BLaER1 treated with 17β-estradiol and CSF1 and Interleukin-3, amounts not matched to agents 10 nM and 100 nM (cell line): ENCODE data around the gene UBE2B.
A peak's percentile ranks its signal among the peaks of the same experiment; 100 is the strongest.

Experiments
- H3K27ac ChIP-seq, 11 experiments: shearing (Covaris generic); formaldehyde crosslinking; 2 replicates each; pipeline ENCODE4 v1.8.1; 2022
- H3K27me3 ChIP-seq, 11 experiments: shearing (Covaris generic); formaldehyde crosslinking; 2 replicates each; pipeline ENCODE4 v1.8.1; 2022
- H3K36me3 ChIP-seq, 11 experiments: shearing (Covaris generic); formaldehyde crosslinking; 2 replicates each; pipeline ENCODE4 v1.8.1; 2022
- H3K4me1 ChIP-seq, 10 experiments: shearing (Covaris generic); formaldehyde crosslinking; 2 replicates each; pipeline ENCODE4 v1.8.1; 2022
- H3K4me2 ChIP-seq, 11 experiments: shearing (Covaris generic); formaldehyde crosslinking; 2 replicates each; pipeline ENCODE4 v1.8.1; 2022
- H3K4me3 ChIP-seq, 10 experiments: shearing (Covaris generic); formaldehyde crosslinking; 2 replicates each; pipeline ENCODE4 v1.8.1; 2022
- H3K9ac ChIP-seq, 11 experiments: shearing (Covaris generic); formaldehyde crosslinking; 2 replicates each; pipeline ENCODE4 v1.8.1; 2022
- H3K9me3 ChIP-seq, 11 experiments: shearing (Covaris generic); formaldehyde crosslinking; replicated peaks in 1 of 11; 2 replicates each; pipeline ENCODE4 v1.8.1; 2022
- H4K20me1 ChIP-seq, 11 experiments: shearing (Covaris generic); formaldehyde crosslinking; 2 replicates each; pipeline ENCODE4 v1.8.1; 2022
- Cebpa-rat ChIP-seq, 11 experiments: shearing (Covaris generic); IDR thresholded peaks; 2 replicates each; pipeline ENCODE4 v1.8.1; 2022

The UBE2B gene

DNA sequence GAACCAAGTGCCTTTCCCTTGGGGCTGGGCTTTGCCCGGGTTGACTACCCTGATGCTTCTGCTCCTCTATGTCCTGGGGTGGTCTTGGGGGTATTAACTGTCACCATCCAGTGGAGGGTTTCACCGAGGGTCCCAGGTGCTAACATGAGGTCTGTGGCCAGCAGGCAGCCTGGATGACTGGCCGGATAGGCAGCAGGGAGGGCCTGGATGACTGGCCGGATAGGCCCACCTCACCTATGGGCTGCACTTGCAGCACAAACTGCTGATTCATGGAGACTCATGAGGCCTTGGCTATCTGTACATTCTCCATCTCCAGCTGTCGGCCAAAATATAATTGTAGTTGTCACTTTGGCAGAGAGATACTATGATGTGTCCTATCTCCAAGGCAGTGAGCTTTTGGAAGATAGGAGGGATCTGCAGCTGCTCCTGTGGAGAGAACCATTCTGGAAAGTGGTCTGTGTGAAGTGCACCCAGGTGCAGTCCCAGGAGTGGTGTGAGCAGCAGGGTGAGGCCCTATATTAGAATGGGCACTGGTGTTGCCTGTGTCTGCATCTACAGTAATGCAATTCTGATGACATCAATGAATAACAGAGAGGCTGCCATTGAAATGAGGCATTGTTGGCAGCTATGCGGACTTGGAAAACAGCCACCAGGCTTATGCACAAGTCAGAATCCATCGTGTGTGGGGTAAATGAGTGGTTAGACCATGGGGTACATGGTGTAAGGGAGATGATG, 66.6 kb downstream of the UBE2B start:
- Histone ChIP-seq H3K4me3 (no peak overlapping the region), H3K27ac (peak overlapping the region in 5 of 11 experiments; percentile 21 to 73 (median 63); a peak in 6 of 22 replicates), H3K27me3 (no peaks in the 10 kb centered on the region), H3K9me3 (no peaks in the 10 kb centered on the region), H3K9ac (no peak overlapping the region), H3K4me1 (peaks cover 18 to 27% (median 23%) of the 10 kb centered on the region in 10 experiments), H3K36me3 (no peaks in the 10 kb centered on the region), H4K20me1 (no peaks in the 10 kb centered on the region), H3K4me2 (peak overlapping the region; percentile 64 to 90 (median 80); a peak in 20 of 22 replicates)
- no peak for TF ChIP-seq Cebpa-rat (IDR thresholded peaks at IDR 0.05)

DNA sequence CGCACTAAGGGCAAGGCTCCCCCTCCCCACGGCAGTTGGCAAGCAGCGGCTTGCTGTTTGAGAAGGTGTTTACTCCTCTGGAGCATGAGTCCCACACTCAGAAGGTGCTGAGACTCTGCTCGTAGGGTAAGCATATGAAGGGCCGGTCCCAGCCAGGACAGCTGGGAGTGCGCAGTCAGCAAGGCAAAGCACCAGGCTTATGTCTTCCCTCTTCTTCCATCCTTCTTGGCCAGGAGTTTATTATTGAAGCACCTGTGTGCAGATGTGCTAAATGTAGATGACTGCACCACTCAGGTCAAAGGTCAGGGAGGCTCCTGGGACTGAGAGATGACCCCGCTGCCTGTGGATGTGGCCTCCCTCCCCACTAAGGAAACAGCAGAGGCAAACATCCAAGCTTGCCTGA, 67.4 kb downstream of the UBE2B start:
- H3K27me3 ChIP-seq: no peaks in the 10 kb centered on the region
- no peak for TF ChIP-seq Cebpa-rat (IDR thresholded peaks at IDR 0.05)
- no peak overlapping the region for H3K4me3 ChIP-seq
- no peaks in the 10 kb centered on the region for H3K36me3 ChIP-seq
- H3K27ac ChIP-seq: no peak overlapping the region
- no peak overlapping the region for H3K4me2 ChIP-seq
- peaks cover 18 to 26% (median 23%) of the 10 kb centered on the region in 10 experiments for H3K4me1 ChIP-seq
- H3K9me3 ChIP-seq: no peaks in the 10 kb centered on the region
- no peaks in the 10 kb centered on the region for H4K20me1 ChIP-seq
- no peak overlapping the region for H3K9ac ChIP-seq

DNA sequence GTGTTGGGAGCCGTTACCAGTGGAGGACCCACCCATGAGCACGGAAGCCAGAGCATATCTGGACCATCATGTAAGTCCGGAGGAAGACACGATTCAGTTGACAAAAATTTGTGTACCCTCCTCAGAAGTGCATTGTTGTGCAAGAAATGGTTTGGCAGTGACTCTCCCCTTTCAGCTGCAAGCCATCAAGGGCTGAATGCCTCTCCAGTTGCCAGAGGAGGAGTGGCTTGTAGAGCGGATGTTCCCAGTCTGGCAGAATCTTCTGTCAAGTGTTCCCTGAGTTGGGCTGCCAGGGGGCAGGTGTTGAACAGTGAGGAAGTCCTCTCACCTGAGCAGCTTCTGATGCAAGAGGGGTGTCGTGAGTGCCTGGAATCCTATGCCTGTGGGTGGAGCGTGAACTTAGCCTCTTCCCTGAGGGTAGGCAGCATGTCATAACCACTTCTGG, 67.9 kb downstream of the UBE2B start:
- no peaks in the 10 kb centered on the region for H3K36me3 ChIP-seq
- H3K4me1 ChIP-seq: peaks cover 18 to 26% (median 23%) of the 10 kb centered on the region in 10 experiments
- H3K4me3 ChIP-seq: no peak overlapping the region
- H3K9me3 ChIP-seq: no peaks in the 10 kb centered on the region
- no peaks in the 10 kb centered on the region for H4K20me1 ChIP-seq
- no peak for TF ChIP-seq Cebpa-rat (IDR thresholded peaks at IDR 0.05)
- H3K9ac ChIP-seq: no peak overlapping the region
- no peak overlapping the region for H3K27ac ChIP-seq
- H3K4me2 ChIP-seq: no peak overlapping the region
- H3K27me3 ChIP-seq: no peaks in the 10 kb centered on the region

DNA sequence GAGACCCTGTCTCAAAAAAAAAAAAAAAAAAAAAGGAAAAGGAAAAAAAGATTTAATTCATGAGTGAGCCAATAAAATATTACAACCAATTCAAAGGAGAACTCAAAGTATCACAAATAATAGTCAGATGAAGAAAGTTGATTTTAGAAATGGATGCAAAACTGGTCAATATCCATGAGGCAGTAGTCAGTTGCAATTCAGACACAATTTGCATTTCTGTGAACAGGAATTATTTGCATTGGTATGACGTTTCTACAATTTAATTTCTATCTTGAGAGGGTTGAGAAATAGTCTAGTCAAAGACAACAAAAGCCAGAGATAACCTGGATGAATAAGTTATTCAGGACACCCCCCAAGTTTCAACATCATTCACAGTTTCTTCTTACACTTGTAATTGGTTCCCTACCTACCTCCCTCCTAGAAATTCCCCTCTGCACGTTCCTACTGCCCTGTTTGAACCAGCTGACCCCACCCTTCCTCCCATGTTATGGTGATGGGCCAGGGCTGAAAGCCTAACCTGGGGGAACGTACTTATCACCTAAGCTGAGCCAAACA, 68.9 kb downstream of the UBE2B start:
- peaks cover 19 to 33% (median 29%) of the 10 kb centered on the region in 10 experiments for H3K4me1 ChIP-seq
- H3K9me3 ChIP-seq: peaks cover 0 to 5% (median 0%) of the 10 kb centered on the region in 11 experiments; a peak in 3 of 22 replicates
- H4K20me1 ChIP-seq: no peaks in the 10 kb centered on the region
- H3K4me2 ChIP-seq: no peak overlapping the region
- no peak overlapping the region for H3K4me3 ChIP-seq
- H3K27me3 ChIP-seq: no peaks in the 10 kb centered on the region
- no peak overlapping the region for H3K9ac ChIP-seq
- no peak overlapping the region for H3K27ac ChIP-seq
- TF ChIP-seq Cebpa-rat (IDR thresholded peaks at IDR 0.05): no peak
- H3K36me3 ChIP-seq: no peaks in the 10 kb centered on the region
